Right ventricle myocardium inferior (tissue), 1 donor: ENCODE data around the gene KCNK2. TPM values are rescaled to one million over a fixed set of nuclear protein-coding genes. Genes with fewer than 3 reads are reported as not detected.
"Not testable (repeated sequence)": the region's sequence is repeated elsewhere in the genome, so short reads cannot be mapped to it uniquely, and the experiment has no call there.

Experiments used
- ATAC-seq: fragments of 200-7000 bp; cut with Tn5 transposase; one replicate; pipeline ENCODE4 v1.9.1; 2020; ENCODE audit warnings: mild to moderate bottlenecking, moderate library complexity
- DNase-seq: peaks from one replicate; pipeline ENCODE4 v3.0.0; 2021; ENCODE audit errors: missing footprints
- intact Hi-C: fragments of 100-400 bp; cut with DNase I; formaldehyde crosslinking; loops from one replicate; pipeline ENCODE4 v1.11.0; 2022
- total RNA-seq: library from RNA; stranded (reverse); fragmentation: NEBNext Ultra II Directional; extraction: Animal tissue kit (Norgen Biotek cat#: 25700); gene quantifications from one replicate; pipeline ENCODE4 v1.2.1, GENCODE V29; 2021
- donor health status: DM: no; HTN: yes; CAD: no; lungs with severe emphysema.

KCNK2 gene
- total RNA-seq, 1 donor from 2014 or later = 0.05 TPM

DNA sequence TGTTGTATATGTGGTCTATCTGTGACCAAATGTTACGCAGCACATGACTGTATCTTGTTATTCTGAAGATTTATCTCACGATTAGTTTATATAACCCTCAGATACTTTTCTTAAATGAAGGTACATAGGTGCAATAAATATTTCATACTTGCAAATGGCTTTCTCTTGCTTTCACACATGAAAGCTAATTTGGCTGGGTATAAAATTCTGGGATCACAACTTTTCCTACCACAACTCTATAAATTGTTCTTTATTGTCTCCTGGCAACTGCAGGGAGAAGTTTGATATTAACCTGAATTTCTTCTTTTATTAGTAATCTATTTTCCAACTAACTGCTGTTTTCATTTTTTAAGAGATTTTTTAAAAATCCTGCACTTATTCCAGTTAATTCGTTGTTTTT is 58.9 kb downstream of the KCNK2 start:
- ATAC-seq = no peak
- intact Hi-C loops = no loop called here

DNA sequence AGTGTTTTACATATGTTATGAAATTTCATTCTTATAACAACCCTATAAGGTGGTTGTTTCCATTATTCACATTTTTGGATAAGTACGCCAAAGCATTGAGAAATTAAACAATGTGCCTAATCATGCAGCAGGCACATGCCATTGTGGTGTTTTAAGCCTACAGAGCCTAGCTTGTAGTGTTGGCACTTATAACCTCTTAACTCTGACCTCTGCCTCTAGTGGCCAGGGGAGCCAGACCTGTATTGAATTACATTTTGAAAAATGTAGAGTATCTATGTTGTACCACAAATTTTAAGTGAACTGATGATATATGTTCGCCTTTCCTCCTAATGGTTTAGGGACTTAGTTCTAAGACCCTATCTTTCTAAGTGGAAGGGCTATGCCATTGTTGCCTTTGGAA is 61.0 kb downstream of the KCNK2 start:
- no peak for DNase-seq
- intact Hi-C loops = no loop called here
- no peak for ATAC-seq

More for the DNA sequence above, 58.9 kb downstream of the KCNK2 start:
- no peak for DNase-seq

DNA sequence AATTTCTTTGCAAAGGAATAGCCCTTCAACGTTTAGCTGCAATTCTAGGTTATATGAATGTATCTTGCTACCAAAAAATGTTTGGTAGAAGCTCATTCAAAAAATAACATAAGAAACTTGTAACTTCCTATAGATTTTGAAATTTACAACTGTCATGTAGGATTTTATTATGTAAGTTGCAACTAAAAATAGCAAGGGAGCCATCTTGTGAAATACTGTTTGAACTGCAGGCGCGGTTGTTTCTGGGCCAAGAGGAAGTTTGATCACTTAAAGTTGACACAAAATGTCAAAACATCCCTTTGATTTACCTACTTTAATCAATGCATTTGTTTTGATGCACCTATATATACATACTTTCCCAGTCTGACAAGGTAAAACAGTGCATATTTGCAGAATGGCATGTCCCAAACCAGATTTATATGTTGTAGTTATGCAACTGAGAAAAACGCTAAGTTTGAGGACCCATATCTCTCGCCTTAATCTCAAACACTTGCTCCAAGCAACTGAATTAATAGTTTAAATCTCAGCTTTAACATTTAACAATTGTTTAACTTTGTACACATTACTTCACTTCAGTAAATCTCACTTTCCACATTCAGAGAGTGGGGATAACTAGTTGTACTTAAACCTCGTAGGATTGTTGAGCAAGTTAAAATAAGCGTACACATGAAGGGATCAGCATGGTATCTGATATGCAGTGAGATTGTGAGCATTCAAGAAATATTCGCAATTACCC is 63.9 kb downstream of the KCNK2 start:
- ATAC-seq (no peak), DNase-seq (no peak)
- intact Hi-C loops = no loop called here

DNA sequence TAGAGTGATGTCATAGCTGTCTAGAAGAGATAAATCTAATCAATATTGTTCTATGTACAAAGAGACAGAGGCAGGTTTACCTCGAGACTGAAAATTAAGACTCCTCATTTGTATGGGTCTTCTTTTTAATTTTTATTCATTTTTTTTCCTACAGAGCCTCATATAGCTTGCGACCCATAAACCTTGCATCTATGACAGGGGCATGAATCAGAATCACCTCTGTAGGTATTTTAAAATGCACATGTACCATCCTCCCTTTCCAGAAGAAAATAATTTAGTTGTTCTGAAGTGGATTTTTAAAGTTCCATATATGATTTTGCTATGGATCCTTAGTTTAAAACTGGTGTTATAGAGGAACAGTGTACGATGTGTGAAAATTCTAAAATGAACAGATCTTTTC is 64.5 kb downstream of the KCNK2 start:
- no peak for DNase-seq
- intact Hi-C loops = no loop called here
- no peak for ATAC-seq

DNA sequence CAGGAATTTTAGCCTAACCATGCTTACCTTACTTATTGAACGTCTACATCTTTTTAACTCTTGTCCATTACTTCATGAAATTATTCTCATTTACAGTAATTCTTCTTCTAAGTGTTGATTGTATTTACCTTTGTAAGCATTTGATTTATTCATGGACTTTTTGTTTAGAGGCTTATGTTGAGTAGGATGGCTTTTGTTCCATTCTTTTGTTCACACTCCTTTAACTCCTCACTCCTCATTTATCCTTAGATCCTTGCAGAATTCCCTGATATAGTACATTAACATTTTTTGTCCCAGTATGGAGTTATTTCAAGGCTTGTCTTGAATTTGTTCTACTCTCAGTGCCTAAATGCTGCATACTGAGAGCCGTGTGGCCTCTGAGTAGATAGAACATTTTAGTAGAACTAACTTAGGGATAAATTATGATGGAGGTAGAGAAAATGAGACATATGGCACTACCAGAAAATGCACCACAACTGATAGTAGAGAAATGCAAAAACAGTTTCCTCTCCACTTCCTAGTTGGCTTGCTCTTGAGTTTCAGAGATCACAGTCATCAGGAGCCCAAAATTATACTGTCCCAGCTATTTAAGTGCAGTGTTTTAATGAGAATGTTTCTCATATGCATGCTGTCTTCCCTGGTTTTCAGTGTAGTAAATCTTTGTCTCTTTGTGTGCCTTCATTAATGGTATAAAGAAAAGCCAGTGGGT is 69.5 kb downstream of the KCNK2 start:
- ATAC-seq (no peak), DNase-seq (no peak)
- intact Hi-C loops = no loop called here

DNA sequence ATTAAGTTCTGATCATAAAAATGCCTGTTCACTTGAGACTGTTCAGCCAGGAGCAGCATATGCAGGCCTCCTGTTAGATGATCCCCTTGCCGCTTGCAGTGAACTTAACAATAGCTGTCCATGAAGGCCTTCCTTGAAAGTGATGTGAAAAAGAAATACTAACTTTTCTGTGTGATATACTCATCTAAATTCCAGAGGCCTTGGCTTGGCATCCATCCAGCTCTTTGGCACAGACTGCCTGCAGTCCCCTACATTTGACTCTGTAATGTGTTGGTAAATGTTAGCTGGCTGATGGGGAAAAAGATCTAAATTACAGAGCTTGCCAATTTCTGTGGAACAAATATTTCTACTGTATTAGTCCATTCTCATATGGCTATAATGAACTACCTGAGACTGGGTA is 73.7 kb downstream of the KCNK2 start:
- intact Hi-C loops = no loop called here
- DNase-seq (no peak), ATAC-seq (no peak)

DNA sequence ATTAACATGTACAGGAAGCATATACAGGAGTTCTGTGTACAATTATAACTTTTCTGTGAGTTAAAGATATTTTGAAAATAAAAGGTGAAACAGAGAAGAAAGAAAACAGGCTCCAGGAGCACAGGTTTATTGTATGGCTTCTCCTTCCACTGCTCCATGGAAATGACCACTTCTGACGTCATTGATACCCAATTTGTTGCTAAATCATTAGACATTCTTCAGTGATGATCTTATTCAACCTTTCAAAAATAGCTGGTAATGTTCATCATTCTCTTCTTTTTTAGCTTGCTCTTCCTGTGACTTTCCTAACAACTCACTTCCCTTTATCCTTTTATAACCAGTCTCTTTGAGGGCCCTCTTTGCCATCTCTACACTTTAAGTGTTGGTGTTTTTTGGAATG is 77.8 kb downstream of the KCNK2 start:
- ATAC-seq (no peak), DNase-seq (no peak)
- intact Hi-C loops = no loop called here

DNA sequence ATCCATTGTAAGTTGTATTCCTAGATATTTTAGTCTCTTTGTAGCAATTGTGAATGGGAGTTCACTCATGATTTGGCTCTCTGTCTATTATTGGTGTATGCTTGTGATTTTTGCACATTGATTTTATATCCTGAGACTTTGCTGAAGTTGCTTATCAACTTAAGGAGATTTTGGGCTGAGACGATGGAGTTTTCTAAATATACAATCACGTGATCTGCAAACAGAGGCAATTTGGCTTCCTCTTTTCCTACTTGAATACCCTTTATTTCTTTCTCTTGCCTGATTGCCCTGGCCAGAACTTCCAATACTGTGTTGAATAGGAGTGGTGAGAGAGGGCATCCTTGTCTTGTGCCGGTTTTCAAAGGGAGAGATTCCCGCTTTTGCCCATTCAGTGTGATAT is 80.6 kb downstream of the KCNK2 start:
- DNase-seq, intact Hi-C loops, ATAC-seq: not testable (repeated sequence)

DNA sequence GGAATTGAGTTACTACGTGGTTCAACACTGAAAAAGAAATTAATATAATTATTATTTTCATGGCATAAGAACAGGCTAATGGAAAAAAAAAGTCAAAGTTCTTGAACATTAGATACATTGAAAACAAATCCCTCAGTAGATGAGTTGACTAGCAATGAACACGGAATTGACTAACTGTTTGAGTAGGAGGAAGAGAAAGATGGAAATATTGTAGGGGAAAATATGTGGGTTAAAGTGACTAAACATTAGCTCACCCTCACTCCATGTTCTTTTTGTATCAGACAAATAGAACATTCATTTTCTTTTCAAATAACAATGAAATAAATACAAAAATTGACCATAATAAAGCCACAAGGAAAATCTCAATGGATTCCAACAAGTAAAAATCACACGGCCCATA is 84.3 kb downstream of the KCNK2 start:
- intact Hi-C loops = no loop called here

DNA sequence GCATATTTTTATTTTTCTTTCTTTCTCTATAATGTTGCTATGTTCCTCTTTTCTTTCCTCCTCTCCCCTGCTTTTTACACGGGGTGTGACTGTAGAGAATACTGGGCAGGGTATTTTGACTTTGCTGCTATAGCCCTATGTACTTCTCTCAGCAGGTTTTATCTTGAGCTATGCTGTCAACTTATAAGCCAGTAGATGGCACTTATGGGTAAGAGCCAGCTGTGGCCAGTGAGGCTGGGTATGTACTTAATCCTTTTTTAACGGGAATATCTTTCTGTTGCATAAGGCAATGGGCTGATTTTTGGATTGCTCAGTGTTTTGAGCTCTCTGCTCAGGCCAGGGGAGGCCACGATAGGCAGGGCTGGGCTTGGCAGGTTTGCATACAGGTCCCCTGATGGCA is 99.0 kb downstream of the KCNK2 start:
- intact Hi-C loops = no loop called here
- DNase-seq (no peak), ATAC-seq (no peak)

More for the DNA sequence above, 84.3 kb downstream of the KCNK2 start:
- DNase-seq = no peak
- ATAC-seq = no peak

DNA sequence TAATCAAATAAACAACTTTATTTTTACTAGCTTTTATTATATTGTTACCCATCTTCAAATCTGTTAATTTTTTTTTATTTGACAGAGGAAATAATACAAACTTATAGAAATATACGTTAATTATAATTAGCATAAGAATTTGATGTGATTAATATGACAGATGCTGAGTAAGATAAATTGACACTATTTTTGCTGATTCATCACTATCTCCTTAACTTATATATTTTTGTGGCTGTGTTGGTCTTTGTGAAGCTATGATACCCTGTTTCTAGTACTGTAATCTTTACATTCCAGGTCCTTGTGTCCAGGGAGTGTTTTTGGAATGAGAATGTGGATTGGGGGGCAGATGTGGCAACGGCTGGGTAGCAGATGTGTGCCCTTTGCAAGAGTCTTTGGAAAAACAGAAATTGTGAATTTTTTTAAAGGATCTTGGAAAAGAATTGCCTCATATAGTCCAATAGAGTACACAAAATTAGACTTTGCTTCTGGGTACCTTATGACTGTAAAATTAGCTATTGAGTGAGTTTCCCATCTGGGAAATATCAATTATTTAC is 102.6 kb downstream of the KCNK2 start:
- DNase-seq (no peak), ATAC-seq (no peak)
- intact Hi-C loops = no loop called here

DNA sequence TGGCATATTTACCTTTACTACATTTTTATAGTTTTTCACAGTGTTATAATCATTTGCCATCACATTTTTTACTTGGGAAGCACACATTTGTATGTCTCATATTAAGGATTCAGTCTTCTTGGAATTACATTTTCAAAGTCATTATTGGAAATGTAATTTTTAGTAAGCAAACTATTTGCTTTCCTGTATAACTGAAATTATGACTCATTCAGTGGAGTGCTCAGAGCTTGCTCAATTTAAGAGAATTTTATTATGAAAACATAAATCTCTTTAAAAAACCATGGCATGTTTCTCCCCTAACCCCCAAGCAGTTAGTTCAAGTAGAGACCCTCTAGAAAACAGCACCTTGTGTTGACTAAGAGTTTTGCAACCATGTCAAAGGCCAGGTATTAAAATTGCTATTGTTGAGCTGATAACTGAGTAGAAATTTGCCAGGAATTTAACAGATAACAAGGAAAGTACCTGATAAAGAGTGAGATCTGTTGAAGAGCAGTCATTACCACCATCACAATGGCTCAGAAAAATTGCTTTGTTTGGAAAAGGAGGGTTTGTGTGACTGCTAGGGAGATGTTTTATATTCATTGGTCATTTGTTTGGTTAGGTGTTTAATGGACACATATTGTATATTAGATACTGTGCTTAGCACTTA is 105.9 kb downstream of the KCNK2 start:
- DNase-seq = no peak
- intact Hi-C loops = no loop called here
- ATAC-seq = no peak

DNA sequence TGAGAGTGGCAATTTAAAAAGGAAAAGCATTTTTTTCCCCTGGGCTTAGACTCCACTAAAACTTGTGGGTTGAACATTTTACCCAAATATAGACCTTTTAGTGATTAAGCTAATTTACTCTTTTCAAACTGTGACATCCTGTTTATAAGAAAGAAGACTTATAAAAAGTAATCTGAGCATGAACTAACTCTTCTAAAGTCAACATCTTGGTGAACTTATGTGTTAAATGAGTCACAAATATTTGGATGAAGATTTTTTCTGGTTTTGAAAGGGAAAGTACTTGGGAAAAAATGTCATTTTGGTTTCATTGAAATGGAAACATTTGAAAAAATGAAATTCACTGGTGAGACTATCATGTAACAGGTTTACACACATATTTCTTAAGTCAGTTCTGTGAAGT is 109.8 kb downstream of the KCNK2 start:
- DNase-seq (no peak), ATAC-seq (no peak)
- intact Hi-C loops = no loop called here

DNA sequence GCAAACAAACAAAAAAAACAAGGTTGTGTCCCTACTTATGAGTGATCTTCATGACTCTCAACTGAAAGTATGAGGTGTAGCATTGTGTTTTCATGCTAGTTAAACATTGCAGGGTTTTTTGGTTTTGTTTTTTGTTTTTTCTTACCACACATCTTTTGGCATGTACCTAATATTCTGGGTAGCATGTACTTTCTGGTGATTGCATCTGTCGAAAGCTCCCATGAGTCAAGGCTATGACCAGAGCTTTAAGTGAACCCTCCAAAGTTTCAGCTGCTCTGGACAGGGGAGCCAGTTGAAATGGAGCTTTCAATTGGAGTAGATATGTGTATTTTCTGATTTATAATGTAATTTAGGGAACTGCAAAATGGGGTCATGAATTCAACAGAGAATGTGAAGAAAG is 115.5 kb downstream of the KCNK2 start:
- intact Hi-C loops = no loop called here
- DNase-seq (no peak), ATAC-seq (no peak)

DNA sequence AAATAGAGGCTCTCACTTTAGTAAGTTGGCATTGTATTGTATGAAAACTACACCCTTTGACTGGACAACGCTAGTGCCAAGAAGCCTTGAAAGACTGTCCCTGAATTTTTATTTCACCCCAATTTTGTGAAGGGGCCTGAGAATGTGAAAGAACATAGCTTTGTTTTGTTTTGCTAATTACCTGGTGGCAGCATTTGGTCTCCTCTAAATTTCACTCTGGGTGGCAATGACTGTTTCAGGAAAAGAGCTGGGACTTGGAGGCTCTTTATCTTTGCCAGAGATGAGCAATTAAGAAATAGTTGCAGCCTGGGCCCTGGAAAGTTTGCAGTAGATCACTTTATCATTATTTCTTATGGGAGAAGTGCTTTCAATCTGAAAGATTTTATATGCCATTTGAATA is 117.6 kb downstream of the KCNK2 start:
- intact Hi-C loops = no loop called here
- no peak for ATAC-seq
- DNase-seq = no peak

DNA sequence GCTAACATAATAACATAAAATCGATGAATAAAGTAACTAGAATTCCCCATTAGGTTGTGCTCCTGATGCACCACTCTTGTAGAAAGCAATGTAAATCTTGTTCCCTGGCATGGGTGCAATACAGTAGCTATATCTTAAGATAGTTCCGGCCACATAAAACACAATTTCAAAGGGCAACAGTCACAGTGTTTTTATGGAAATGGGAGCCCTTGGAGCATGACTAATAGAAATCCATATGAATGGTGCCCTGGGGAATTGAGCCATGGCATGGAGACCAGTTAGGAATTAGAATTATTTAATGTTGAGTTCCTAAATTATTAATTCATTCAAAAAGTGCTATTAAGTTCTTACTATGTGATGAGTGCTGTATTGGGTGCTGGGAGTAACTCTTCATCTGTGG is 118.7 kb downstream of the KCNK2 start:
- intact Hi-C loops = no loop called here
- ATAC-seq (no peak), DNase-seq (no peak)

DNA sequence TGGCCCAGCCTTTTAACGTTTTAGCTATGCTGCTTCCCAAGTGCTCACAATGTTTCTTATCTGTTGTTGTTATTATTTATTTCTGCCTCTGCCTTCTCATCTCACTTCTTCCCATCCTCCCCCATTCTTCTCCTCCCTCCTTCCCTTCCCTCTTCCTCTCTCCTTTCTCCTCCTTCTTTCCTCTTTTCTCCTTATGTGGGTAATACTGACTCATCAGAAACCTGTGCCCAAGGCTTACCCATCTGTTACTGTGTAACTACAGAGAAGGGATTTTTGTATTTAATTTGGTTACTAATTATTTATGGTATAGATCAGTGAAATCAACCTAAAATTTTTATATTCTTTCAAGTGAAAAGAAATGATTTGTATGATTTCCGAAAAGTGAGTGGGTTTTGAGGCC is 120.3 kb downstream of the KCNK2 start:
- no peak for ATAC-seq
- intact Hi-C loops = no loop called here
- DNase-seq = no peak

DNA sequence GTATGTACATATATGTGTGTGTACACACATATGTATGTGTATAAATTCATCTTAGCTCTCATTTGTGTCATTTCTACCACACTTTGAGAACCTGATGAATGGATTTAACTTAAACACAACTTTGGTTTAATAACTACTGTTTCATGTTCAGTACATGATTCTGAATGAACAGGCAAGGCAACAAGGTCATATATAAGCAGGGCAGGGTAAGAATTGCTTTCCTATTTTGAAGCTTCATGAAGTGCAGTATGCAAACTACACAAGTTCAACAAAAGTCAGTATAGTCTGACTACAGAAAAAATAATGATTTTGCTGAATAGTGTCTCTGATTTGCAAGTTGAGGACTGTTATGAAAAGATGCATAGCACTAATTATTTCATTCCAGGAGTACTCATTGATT is 127.6 kb downstream of the KCNK2 start:
- DNase-seq (no peak), ATAC-seq (no peak)
- intact Hi-C loops = no loop called here

DNA sequence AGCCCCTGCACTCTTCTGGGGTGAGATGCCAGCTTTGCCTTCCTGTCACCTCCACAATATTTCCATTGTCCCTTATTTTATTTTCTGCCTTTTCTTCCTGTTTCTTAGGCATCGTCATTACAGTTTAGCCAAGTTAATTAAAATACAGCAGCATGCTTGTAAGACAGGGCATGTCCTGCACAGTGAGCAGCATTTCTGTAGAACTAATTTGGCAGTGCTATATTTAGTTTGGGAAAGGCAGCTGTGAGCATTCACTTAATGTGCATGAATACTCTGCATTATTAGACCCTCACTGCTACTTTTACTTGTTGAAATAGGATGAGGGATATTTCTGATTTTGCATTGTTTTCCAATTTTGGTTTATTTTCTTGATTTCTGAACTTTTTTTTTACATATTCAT is 133.3 kb downstream of the KCNK2 start:
- intact Hi-C loops = no loop called here
- no peak for ATAC-seq
- no peak for DNase-seq

DNA sequence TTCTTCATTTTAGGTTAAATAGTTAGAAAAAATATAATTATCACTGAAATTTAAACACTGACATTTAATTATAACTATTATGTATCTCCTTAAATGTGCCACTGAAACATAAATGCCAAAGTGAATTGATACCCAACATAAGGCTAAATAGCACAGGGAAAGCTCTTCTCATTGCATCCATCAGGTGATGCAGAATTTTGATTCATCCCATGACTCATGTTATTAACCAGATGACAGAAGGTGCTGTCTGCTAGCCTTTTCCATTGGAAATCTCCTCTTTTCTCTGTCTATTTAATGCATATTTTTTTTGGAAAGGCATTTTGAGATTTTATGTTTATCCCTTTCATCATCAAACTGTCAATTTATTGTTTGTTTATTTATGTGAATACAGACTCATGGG is 136.8 kb downstream of the KCNK2 start:
- intact Hi-C loops = no loop called here
- no peak for ATAC-seq
- no peak for DNase-seq
